H1 (cell line): ENCODE measurements around the gene BTBD16. TPM values are rescaled to one million over a fixed set of nuclear protein-coding genes. Genes with fewer than 3 reads are reported as not detected.

ENCODE experiments used
- EZH2 ChIP-seq: fragments of 200-600 bp; sonication (generic); IDR thresholded peaks from 2 replicates; pipeline ENCODE4 v1.7.1; 2012; ENCODE audit warnings: low read depth, mild to moderate bottlenecking, moderate library complexity, low read length, inconsistent platforms; ENCODE audit not compliant: severe bottlenecking
- GABPA ChIP-seq: IDR thresholded peaks from 2 replicates; pipeline ENCODE4 v1.6.1; 2011; ENCODE audit warnings: mild to moderate bottlenecking, low read length, moderate library complexity, borderline replicate concordance; ENCODE audit not compliant: insufficient read depth
- KDM4A ChIP-seq: IDR thresholded peaks from one replicate; pipeline ENCODE4 v1.7.1; 2012; ENCODE audit warnings: low read depth, mild to moderate bottlenecking, moderate library complexity, low read length, inconsistent platforms; ENCODE audit not compliant: severe bottlenecking
- TCF12 ChIP-seq: IDR thresholded peaks from 2 replicates; pipeline ENCODE4 v1.6.1; 2011; ENCODE audit warnings: low read depth, mild to moderate bottlenecking, low read length
- YY1 ChIP-seq: IDR thresholded peaks from 2 replicates; pipeline ENCODE4 v1.6.1; 2011; ENCODE audit warnings: low read depth, mild to moderate bottlenecking, low read length
- polyA plus RNA-seq, 7 experiments: library from polyadenylated mRNA; depleted of rRNA in 3 of 7; stranded (reverse) in 5 of 7; unstranded in 2 of 7; fragments of >200 nt in 5 of 7; fragments of 200-250 nt in 2 of 7; gene quantifications; 1 replicate in 5 of 7; 2 replicates in 1 of 7; 4 replicates in 1 of 7; pipeline versions ENCODE4 v1.2.1 to v1.2.3, GENCODE V29; 2011 to 2013; ENCODE audit warnings: missing spikeins in 2 of 7, mixed read lengths in 2 of 7
- total RNA-seq: library from RNA; stranded (reverse); fragmentation: NEBNext Ultra II Directional; extraction: Animal tissue kit (Norgen Biotek cat#: 25700); gene quantifications from 2 replicates; pipeline ENCODE4 v1.2.1, GENCODE V29; 2021

The BTBD16 gene
- total and polyA plus RNA-seq, 2 of the 8 experiments (the other 6 are each of a cell fraction or from before 2014, with no cell fraction given): 0.05 TPM; not detected in 1

DNA sequence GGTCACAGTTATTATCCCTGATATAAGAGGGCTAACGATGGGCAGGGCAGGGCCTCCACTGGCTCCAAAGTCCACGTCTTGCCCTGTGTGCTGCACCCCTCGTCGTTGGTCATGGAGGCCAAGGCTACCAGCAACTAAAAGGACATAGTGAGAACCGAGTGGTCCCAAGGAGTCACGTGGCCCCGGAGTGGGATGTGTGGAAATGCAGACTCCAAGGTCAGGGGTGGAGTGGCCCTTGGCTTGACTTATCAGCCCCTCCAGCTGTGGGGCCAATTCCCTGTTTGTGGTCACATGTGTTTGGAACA is 30.7 kb downstream of the BTBD16 start (continued):
- no peak for TF ChIP-seq TCF12
- TF ChIP-seq EZH2: no peak
- TF ChIP-seq GABPA: no peak
- no peak for TF ChIP-seq KDM4A
- TF ChIP-seq YY1: no peak
